OCI-LY7 (cell line): ENCODE results near the gene PSAPL1.

Experiments
- CTCF ChIP-seq: fragments of 200-600 bp; sonication (generic); conservative IDR thresholded peaks from 2 replicates; pipeline ENCODE4 v1.5.1; 2014; ENCODE audit warnings: mild to moderate bottlenecking, antibody characterized with exemption, low read length, moderate library complexity, mixed read lengths
- EZH2phosphoT487 ChIP-seq: fragments of 200-600 bp; sonication (generic); IDR thresholded peaks from 2 replicates; pipeline ENCODE4 v1.6.1; 2018; ENCODE audit warnings: low read depth, borderline replicate concordance, mild to moderate bottlenecking, mixed run types, antibody characterized with exemption, low read length, moderate library complexity, mixed read lengths

- TF ChIP-seq CTCF: no peak
- no peak for TF ChIP-seq EZH2phosphoT487
Measured at GRCh38 chr4:7435471-7436061, 836 bp upstream of the PSAPL1 start.
